DND-41 (cell line): Measurements from ENCODE around the gene TMEM138.

Experiments used
- ATAC-seq: fragments of 200-7000 bp; cut with Tn5 transposase; 3 replicates; pipeline ENCODE4 v1.9.1; 2021; ENCODE audit warnings: low read depth; ENCODE audit not compliant: insufficient read depth
- DNase-seq: peaks from one replicate; pipeline ENCODE4 v3.0.0-alpha.2; 2020
- H2AFZ ChIP-seq: 2 replicates; pipeline ENCODE4 v1.6.0; 2012; ENCODE audit warnings: low read depth, low read length
- H3K27ac ChIP-seq: 2 replicates; pipeline ENCODE4 v1.5.1; 2012; ENCODE audit warnings: low read length, inconsistent platforms
- H3K27me3 ChIP-seq: fragments of 200-600 bp; sonication (generic); 2 replicates; pipeline ENCODE4 v1.6.0; 2012; ENCODE audit warnings: low read length, mild to moderate bottlenecking, inconsistent platforms; ENCODE audit not compliant: insufficient read depth, poor library complexity
- H3K36me3 ChIP-seq: 2 replicates; pipeline ENCODE4 v1.5.1; 2012; ENCODE audit warnings: low read length, inconsistent platforms; ENCODE audit not compliant: insufficient read depth
- H3K4me1 ChIP-seq: 2 replicates; pipeline ENCODE4 v1.5.1; 2012; ENCODE audit warnings: mild to moderate bottlenecking, low read length; ENCODE audit not compliant: insufficient read depth
- H3K4me2 ChIP-seq: 2 replicates; pipeline ENCODE4 v1.6.0; 2012; ENCODE audit warnings: mild to moderate bottlenecking, moderate library complexity, low read length, inconsistent platforms; ENCODE audit not compliant: insufficient read depth
- H3K4me3 ChIP-seq, 2 experiments: fragments of 200-600 bp in 1 of 2; shearing (Covaris generic) in 1 of 2; 2 replicates each; pipeline ENCODE4 v1.5.1; 2012 to 2016; ENCODE audit warnings: inconsistent platforms in 2 of 2, low read length in 2 of 2, mild to moderate bottlenecking in 2 of 2, low read depth in 1 of 2, moderate library complexity in 1 of 2
- H3K79me2 ChIP-seq: 2 replicates; pipeline ENCODE4 v1.6.0; 2012; ENCODE audit warnings: low read length, inconsistent platforms; ENCODE audit not compliant: insufficient read depth
- H3K9ac ChIP-seq: 2 replicates; pipeline ENCODE4 v1.6.0; 2012; ENCODE audit warnings: low read depth, mild to moderate bottlenecking, inconsistent platforms, low read length, moderate library complexity
- H3K9me3 ChIP-seq: 2 replicates; pipeline ENCODE4 v1.5.1; 2012; ENCODE audit warnings: low read length, moderate library complexity, mild to moderate bottlenecking, inconsistent platforms; ENCODE audit not compliant: insufficient read depth, severe bottlenecking
- H4K20me1 ChIP-seq: 2 replicates; pipeline ENCODE4 v1.6.0; 2012; ENCODE audit warnings: low read length; ENCODE audit not compliant: insufficient read depth
- EZH2 ChIP-seq: IDR thresholded peaks from 3 replicates; pipeline ENCODE4 v1.6.1; 2012; ENCODE audit warnings: borderline replicate concordance, low read depth, mild to moderate bottlenecking, moderate library complexity, low read length, inconsistent platforms; ENCODE audit not compliant: severe bottlenecking
- TF ChIP-seq, protein P1 (sequence below): IDR thresholded peaks from 2 replicates; pipeline ENCODE4 v1.5.1; 2012; ENCODE audit warnings: borderline replicate concordance, low read length, moderate library complexity, mild to moderate bottlenecking; ENCODE audit not compliant: poor library complexity, severe bottlenecking; ENCODE audit errors: extremely low read depth

The TMEM138 gene

DNA sequence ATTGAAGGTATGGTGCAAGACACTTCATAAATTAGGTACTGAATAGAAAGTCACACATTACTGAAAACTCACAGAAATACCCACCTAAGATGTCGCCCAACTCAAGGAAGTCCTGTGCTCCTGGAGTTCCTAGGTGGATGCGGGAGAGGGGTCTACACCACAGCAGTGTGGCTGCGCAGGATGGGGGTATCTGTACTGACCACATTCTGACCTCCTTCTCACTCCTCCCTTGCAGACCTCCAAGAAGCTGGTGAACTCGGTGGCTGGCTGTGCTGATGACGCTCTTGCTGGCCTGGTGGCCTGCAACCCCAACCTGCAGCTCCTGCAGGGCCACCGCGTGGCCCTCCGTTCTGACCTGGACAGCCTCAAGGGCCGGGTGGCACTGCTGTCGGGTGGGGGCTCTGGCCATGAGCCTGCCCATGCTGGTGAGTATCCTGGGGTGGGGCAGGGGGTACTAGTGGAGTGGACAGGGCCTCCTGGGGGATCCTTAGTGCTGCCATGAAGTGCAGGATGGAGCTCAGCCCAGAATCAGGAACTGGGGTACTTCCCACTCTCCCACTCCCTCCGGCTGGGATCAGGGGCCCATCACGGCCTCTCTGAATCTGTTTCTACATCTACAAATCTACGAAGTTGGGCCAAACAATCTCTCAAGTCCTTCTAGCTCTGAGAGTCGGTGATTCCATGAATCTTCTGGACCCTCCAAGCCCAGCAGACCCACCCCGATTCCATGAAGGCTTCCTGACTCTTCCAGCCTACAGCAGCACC lies 24.3 kb upstream of the TMEM138 start:
- Histone ChIP-seq H3K4me1 (peaks cover 34% of the 10 kb centered on the region), H3K36me3 (peaks cover 6% of the 10 kb centered on the region; the same call in 1 of the 2 replicates), H3K4me2 (no peak overlapping the region), H3K27ac (no peak overlapping the region), H3K9me3 (no peaks in the 10 kb centered on the region), H4K20me1 (no peaks in the 10 kb centered on the region), H3K27me3 (no peaks in the 10 kb centered on the region), H3K4me3 (no peak overlapping the region), H3K79me2 (peaks cover 7% of the 10 kb centered on the region), H2AFZ (no peak overlapping the region), H3K9ac (no peak overlapping the region)
- TF ChIP-seq EZH2: no peak
- TF ChIP-seq, protein P1, sequence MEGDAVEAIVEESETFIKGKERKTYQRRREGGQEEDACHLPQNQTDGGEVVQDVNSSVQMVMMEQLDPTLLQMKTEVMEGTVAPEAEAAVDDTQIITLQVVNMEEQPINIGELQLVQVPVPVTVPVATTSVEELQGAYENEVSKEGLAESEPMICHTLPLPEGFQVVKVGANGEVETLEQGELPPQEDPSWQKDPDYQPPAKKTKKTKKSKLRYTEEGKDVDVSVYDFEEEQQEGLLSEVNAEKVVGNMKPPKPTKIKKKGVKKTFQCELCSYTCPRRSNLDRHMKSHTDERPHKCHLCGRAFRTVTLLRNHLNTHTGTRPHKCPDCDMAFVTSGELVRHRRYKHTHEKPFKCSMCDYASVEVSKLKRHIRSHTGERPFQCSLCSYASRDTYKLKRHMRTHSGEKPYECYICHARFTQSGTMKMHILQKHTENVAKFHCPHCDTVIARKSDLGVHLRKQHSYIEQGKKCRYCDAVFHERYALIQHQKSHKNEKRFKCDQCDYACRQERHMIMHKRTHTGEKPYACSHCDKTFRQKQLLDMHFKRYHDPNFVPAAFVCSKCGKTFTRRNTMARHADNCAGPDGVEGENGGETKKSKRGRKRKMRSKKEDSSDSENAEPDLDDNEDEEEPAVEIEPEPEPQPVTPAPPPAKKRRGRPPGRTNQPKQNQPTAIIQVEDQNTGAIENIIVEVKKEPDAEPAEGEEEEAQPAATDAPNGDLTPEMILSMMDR: no peak
- DNase-seq (no peak), ATAC-seq (no peak)

DNA sequence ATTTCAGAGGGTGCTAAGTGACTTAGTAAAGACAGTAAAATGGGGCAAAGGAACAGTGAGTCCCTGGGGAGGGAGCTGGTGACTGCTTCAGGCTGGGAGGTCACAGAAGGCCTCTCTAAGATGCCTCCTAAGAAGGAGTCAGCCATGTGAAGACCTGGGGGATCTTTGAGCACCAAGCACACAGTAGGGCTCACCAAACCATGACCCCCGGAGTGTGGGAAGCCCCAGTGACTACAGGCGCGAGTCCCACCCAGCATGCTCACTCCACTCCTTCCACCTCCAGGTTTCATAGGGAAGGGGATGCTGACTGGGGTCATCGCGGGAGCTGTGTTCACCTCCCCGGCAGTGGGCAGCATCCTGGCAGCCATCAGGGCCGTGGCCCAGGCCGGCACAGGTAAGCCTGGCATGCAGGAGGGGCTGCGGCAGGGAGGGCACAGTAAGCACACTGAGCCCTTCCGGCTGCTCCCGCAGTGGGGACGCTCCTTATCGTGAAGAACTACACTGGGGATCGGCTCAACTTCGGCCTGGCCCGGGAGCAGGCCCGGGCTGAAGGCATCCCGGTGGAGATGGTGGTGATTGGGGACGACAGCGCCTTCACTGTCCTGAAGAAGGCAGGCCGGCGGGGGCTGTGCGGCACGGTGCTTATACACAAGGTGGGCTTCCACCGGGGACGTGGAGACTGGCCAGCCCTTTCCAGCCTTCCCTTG lies 23.2 kb upstream of the TMEM138 start:
- H2AFZ ChIP-seq: no peak overlapping the region
- no peaks in the 10 kb centered on the region for H4K20me1 ChIP-seq
- H3K4me2 ChIP-seq: no peak overlapping the region
- H3K27me3 ChIP-seq: no peaks in the 10 kb centered on the region
- DNase-seq (no peak), ATAC-seq (no peak)
- H3K36me3 ChIP-seq: peaks cover 6% of the 10 kb centered on the region; the same call in 1 of the 2 replicates
- H3K4me3 ChIP-seq: no peak overlapping the region
- H3K9ac ChIP-seq: no peak overlapping the region
- no peaks in the 10 kb centered on the region for H3K79me2 ChIP-seq
- H3K27ac ChIP-seq: no peak overlapping the region
- peaks cover 27% of the 10 kb centered on the region for H3K4me1 ChIP-seq
- TF ChIP-seq EZH2: no peak
- TF ChIP-seq, protein P1: no peak
- no peaks in the 10 kb centered on the region for H3K9me3 ChIP-seq

DNA sequence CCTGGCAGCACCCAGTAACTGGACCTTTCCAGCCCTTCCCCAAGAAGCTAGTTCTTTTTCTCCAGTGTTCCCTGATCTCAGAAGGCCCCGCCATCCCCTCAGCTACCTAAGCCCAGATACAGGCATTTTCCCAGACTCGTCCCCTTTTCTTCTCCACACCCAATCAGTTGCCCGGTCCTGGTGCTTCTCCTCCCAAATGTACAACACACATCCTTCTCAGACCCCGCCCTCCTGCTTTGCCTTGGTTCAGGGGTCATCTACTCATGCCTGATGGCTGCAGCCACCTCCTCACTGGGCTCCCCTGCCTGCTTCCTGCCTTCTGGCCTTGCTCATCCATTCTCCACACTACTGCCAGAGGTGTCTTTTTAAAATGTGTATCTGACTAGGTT lies 22.7 kb upstream of the TMEM138 start:
- H3K4me2 ChIP-seq: no peak overlapping the region
- H3K27ac ChIP-seq: no peak overlapping the region
- ATAC-seq (no peak), DNase-seq (no peak)
- no peaks in the 10 kb centered on the region for H3K9me3 ChIP-seq
- no peaks in the 10 kb centered on the region for H4K20me1 ChIP-seq
- no peak overlapping the region for H3K4me3 ChIP-seq
- no peak overlapping the region for H3K9ac ChIP-seq
- peaks cover 22% of the 10 kb centered on the region for H3K4me1 ChIP-seq
- no peaks in the 10 kb centered on the region for H3K79me2 ChIP-seq
- no peaks in the 10 kb centered on the region for H3K27me3 ChIP-seq
- TF ChIP-seq, protein P1: no peak
- TF ChIP-seq EZH2: no peak
- H3K36me3 ChIP-seq: peaks cover 6% of the 10 kb centered on the region; the same call in 1 of the 2 replicates
- H2AFZ ChIP-seq: no peak overlapping the region
